Measurements from ENCODE around the gene UPF1. TPM values are rescaled to one million over a fixed set of nuclear protein-coding genes. Genes with fewer than 3 reads are reported as not detected.
"Not testable (repeated sequence)": the region's sequence is repeated elsewhere in the genome, so short reads cannot be mapped to it uniquely, and the experiment has no call there.

Gene UPF1
- polyA plus RNA-seq, 10 donors: 27.4 to 43.7 (median 35.2) TPM

- DNase-seq: no peak
Measured at GRCh38 chr19:18897094-18898029, 65.6 kb downstream of the UPF1 start.

- peak in 1 of 3 donors; percentile 61 for DNase-seq
Measured at GRCh38 chr19:18898081-18898606, 66.4 kb downstream of the UPF1 start.

GRCh38 chr19:18898607-18899408 is 67.0 kb downstream of the UPF1 start:
- no peak for DNase-seq

- no peak for DNase-seq
Measured at GRCh38 chr19:18899624-18900560, 68.1 kb downstream of the UPF1 start.

- DNase-seq: no peak
Measured at GRCh38 chr19:18900700-18901481, 69.1 kb downstream of the UPF1 start.

- DNase-seq: no peak
Measured at GRCh38 chr19:18901491-18901890, 69.7 kb downstream of the UPF1 start.

GRCh38 chr19:18902519-18902918 is 70.8 kb downstream of the UPF1 start:
- DNase-seq: not testable (repeated sequence)

- DNase-seq: no peak
Measured at GRCh38 chr19:18903156-18904037, 71.6 kb downstream of the UPF1 start.

- no peak for DNase-seq
Measured at GRCh38 chr19:18904334-18905057, 72.7 kb downstream of the UPF1 start.

- DNase-seq: no peak
Measured at GRCh38 chr19:18905058-18905456, 73.3 kb downstream of the UPF1 start.

- no peak for DNase-seq
Measured at GRCh38 chr19:18905513-18906236, 73.9 kb downstream of the UPF1 start.

GRCh38 chr19:18906605-18907519 is 75.1 kb downstream of the UPF1 start:
- no peak for DNase-seq

- DNase-seq: no peak
Measured at GRCh38 chr19:18908917-18909619, 77.3 kb downstream of the UPF1 start.

- no peak for DNase-seq
Measured at GRCh38 chr19:18910010-18910409, 78.3 kb downstream of the UPF1 start.

- no peak for DNase-seq
Measured at GRCh38 chr19:18910801-18911436, 79.2 kb downstream of the UPF1 start.

- DNase-seq: no peak
Measured at GRCh38 chr19:18912933-18913332, 81.2 kb downstream of the UPF1 start.
